IMR-90 (cell line): ENCODE measurements around the gene KCNK10. TPM values are rescaled to one million over a fixed set of nuclear protein-coding genes. Genes with fewer than 3 reads are reported as not detected.

Experiments used
- ATAC-seq: fragments of 200-7000 bp; cut with Tn5 transposase; 2 replicates; pipeline ENCODE4 v1.9.1; 2020; ENCODE audit warnings: low read depth, mild to moderate bottlenecking, moderate library complexity
- BruUV-seq: library from RNA; stranded (reverse); fragments of 400-500 nt; replicated peaks from 2 replicates; lab custom pipeline; 2021; lab: Mats Ljungman, UMichigan
- CTCF ChIA-PET: fragments of 300-600 bp; formaldehyde crosslinking; extraction: SDS; loops from one replicate; lab custom pipeline; 2021; ENCODE audit warnings: antibody characterized with exemption; lab: Yijun Ruan, JAX
- POLR2A ChIA-PET: fragments of 300-600 bp; sonication (Branson Sonifier 250); formaldehyde crosslinking; loops from one replicate; lab custom pipeline; 2022; ENCODE audit warnings: antibody characterized with exemption; ENCODE audit not compliant: unreplicated experiment; lab: Charles Lee
- DNase-seq: peaks from one replicate; pipeline ENCODE4 v3.0.0; 2013
- H2AFZ ChIP-seq: replicated peaks from 2 replicates; pipeline ENCODE3; 2013; ENCODE audit warnings: low read length, mild to moderate bottlenecking; ENCODE audit not compliant: poor library complexity
- H2AK5ac ChIP-seq: 2 replicates; pipeline ENCODE4 v1.6.1; 2013; ENCODE audit warnings: low read depth, low read length, inconsistent platforms
- H2AK9ac ChIP-seq: replicated peaks from 2 replicates; pipeline ENCODE3; 2013; ENCODE audit warnings: mild to moderate bottlenecking, low read depth, low read length, moderate library complexity; ENCODE audit not compliant: poor library complexity
- H2BK120ac ChIP-seq: 2 replicates; pipeline ENCODE4 v1.6.1; 2013; ENCODE audit warnings: low read depth, low read length, inconsistent platforms
- H2BK15ac ChIP-seq: 3 replicates; pipeline ENCODE4 v1.6.1; 2013; ENCODE audit warnings: low read depth, low read length, inconsistent platforms
- H2BK20ac ChIP-seq: 2 replicates; pipeline ENCODE4 v1.6.1; 2013; ENCODE audit warnings: low read depth, mild to moderate bottlenecking, inconsistent platforms, low read length, moderate library complexity
- H2BK5ac ChIP-seq: 2 replicates; pipeline ENCODE4 v1.6.1; 2013; ENCODE audit warnings: mild to moderate bottlenecking, low read depth, low read length, inconsistent platforms; ENCODE audit not compliant: poor library complexity, severe bottlenecking
- H3K14ac ChIP-seq: replicated peaks from 2 replicates; pipeline ENCODE4 v1.6.1; 2013; ENCODE audit warnings: low read depth, low read length, inconsistent platforms
- H3K18ac ChIP-seq: 2 replicates; pipeline ENCODE4 v1.6.1; 2013; ENCODE audit warnings: low read depth, low read length, control low read depth
- H3K23ac ChIP-seq: 2 replicates; pipeline ENCODE4 v1.6.1; 2013; ENCODE audit warnings: low read depth, low read length, inconsistent platforms
- H3K27ac ChIP-seq: 2 replicates; pipeline ENCODE4 v1.5.1; 2013; ENCODE audit warnings: mild to moderate bottlenecking, control low read depth, low read length; ENCODE audit not compliant: insufficient read depth
- H3K27me3 ChIP-seq: 2 replicates; pipeline ENCODE4 v1.6.1; 2013; ENCODE audit warnings: low read length; ENCODE audit not compliant: control insufficient read depth, insufficient read depth
- H3K36me3 ChIP-seq: 2 replicates; pipeline ENCODE4 v1.6.1; 2013; ENCODE audit warnings: low read length, mixed read lengths; ENCODE audit not compliant: control insufficient read depth, insufficient read depth
- H3K4ac ChIP-seq: 2 replicates; pipeline ENCODE4 v1.6.1; 2013; ENCODE audit warnings: low read depth, low read length, inconsistent platforms
- H3K4me1 ChIP-seq: 2 replicates; pipeline ENCODE4 v1.6.1; 2013; ENCODE audit warnings: low read length, mixed read lengths; ENCODE audit not compliant: control insufficient read depth, insufficient read depth
- H3K4me2 ChIP-seq: 2 replicates; pipeline ENCODE4 v1.6.1; 2013; ENCODE audit warnings: low read depth, mild to moderate bottlenecking, control low read depth, low read length, moderate library complexity
- H3K4me3 ChIP-seq: 2 replicates; pipeline ENCODE4 v1.5.1; 2013; ENCODE audit warnings: low read depth, mild to moderate bottlenecking, control low read depth, low read length, moderate library complexity; ENCODE audit not compliant: insufficient read depth
- H3K56ac ChIP-seq: 2 replicates; pipeline ENCODE4 v1.6.1; 2013; ENCODE audit warnings: low read length, inconsistent platforms; ENCODE audit not compliant: insufficient read depth; ENCODE audit errors: extremely low read depth
- H3K79me1 ChIP-seq, 2 experiments: 2 replicates each; pipeline ENCODE4 v1.6.1; 2013; ENCODE audit warnings: low read length in 2 of 2, inconsistent platforms in 1 of 2, low read depth in 1 of 2
- H3K9ac ChIP-seq: 2 replicates; pipeline ENCODE4 v1.6.1; 2013; ENCODE audit warnings: low read depth, low read length, control low read depth
- H3K9me1 ChIP-seq: 2 replicates; pipeline ENCODE4 v1.6.1; 2013; ENCODE audit warnings: low read length, inconsistent platforms; ENCODE audit not compliant: insufficient read depth
- H3K9me3 ChIP-seq: 2 replicates; pipeline ENCODE4 v1.6.1; 2013; ENCODE audit warnings: low read length; ENCODE audit not compliant: control insufficient read depth, insufficient read depth
- H4K20me1 ChIP-seq: 2 replicates; pipeline ENCODE4 v1.6.1; 2013; ENCODE audit warnings: low read length, inconsistent platforms; ENCODE audit not compliant: insufficient read depth
- H4K5ac ChIP-seq: 2 replicates; pipeline ENCODE4 v1.6.1; 2013; ENCODE audit warnings: mild to moderate bottlenecking, low read depth, low read length, control low read depth
- H4K8ac ChIP-seq, 2 experiments: 2 replicates each; pipeline ENCODE4 v1.6.1; 2013; ENCODE audit warnings: low read depth in 2 of 2, low read length in 2 of 2, control low read depth in 1 of 2, inconsistent platforms in 1 of 2
- H4K91ac ChIP-seq: 2 replicates; pipeline ENCODE4 v1.6.1; 2013; ENCODE audit warnings: low read depth, low read length, inconsistent platforms; ENCODE audit not compliant: insufficient read depth
- BHLHE40 ChIP-seq: fragments of 150-350 bp; IDR thresholded peaks from 2 replicates; pipeline ENCODE4 v1.6.1; 2016; ENCODE audit warnings: mild to moderate bottlenecking, low read depth, low read length
- CEBPB ChIP-seq: IDR thresholded peaks from 2 replicates; pipeline ENCODE4 v1.6.1; 2012; ENCODE audit warnings: low read depth, low read length, improper control_type of control experiment
- ELK1 ChIP-seq: fragments of 150-350 bp; IDR thresholded peaks from 2 replicates; pipeline ENCODE4 v1.6.1; 2016; ENCODE audit warnings: low read depth, mild to moderate bottlenecking, low read length, moderate library complexity, borderline replicate concordance
- FOS ChIP-seq: fragments of 150-350 bp; IDR thresholded peaks from 2 replicates; pipeline ENCODE4 v1.6.1; 2016; ENCODE audit warnings: low read depth, low read length
- MAFK ChIP-seq: IDR thresholded peaks from 2 replicates; pipeline ENCODE4 v1.6.1; 2012; ENCODE audit warnings: low read depth, low read length, improper control_type of control experiment
- MXI1 ChIP-seq: IDR thresholded peaks from 2 replicates; pipeline ENCODE4 v1.6.1; 2012; ENCODE audit warnings: low read depth, mild to moderate bottlenecking, low read length, moderate library complexity, borderline replicate concordance
- POLR2A ChIP-seq: IDR thresholded peaks from 2 replicates; pipeline ENCODE4 v1.6.1; 2012; ENCODE audit warnings: mild to moderate bottlenecking, low read depth, low read length
- WGBS, 2 experiments: methylation state at CpG; one replicate each; pipeline versions ENCODE4 v1.1.5 to v1.1.7; 2013; ENCODE audit warnings: missing lambda C conversion rate in 2 of 2; ENCODE audit not compliant: insufficient read length in 1 of 2; ENCODE audit errors: extremely low coverage in 2 of 2; 5-methylcytosine and 5-hydroxymethylcytosine counted together
- dilution Hi-C: fragments of 300-500 bp; cut with HindIII; formaldehyde crosslinking; loops from one replicate; pipeline ENCODE4 v1.14.3; 2018; ENCODE audit warnings: low sequenced_read_pairs; ENCODE audit not compliant: unreplicated experiment
- in situ Hi-C: fragments of 300-500 bp; cut with MboI; formaldehyde crosslinking; loops from 3 replicates; pipeline ENCODE4 v1.14.3; 2019; ENCODE audit warnings: low sequenced_read_pairs, inconsistent platforms, mixed read lengths
- intact Hi-C: fragments of 100-400 bp; cut with micrococcal nuclease; formaldehyde crosslinking; loops from 2 replicates; pipeline ENCODE4 v1.10.0; 2022
- polyA plus RNA-seq, 3 experiments: library from polyadenylated mRNA; depleted of rRNA; stranded (reverse); fragments of >200 nt; gene quantifications; 2 replicates each; pipeline ENCODE4 v1.2.3, GENCODE V29; 2012; ENCODE audit warnings: low replicate concordance in 1 of 3
- total RNA-seq: library from RNA; depleted of rRNA; stranded (reverse); fragments of >200 nt; gene quantifications from 2 replicates; pipeline ENCODE4 v1.2.3, GENCODE V29; 2012

KCNK10 gene
- total and polyA plus RNA-seq, 2 of the 4 experiments (the other 2 are of a cell fraction), result not detected

GRCh38 chr14:88168025-88168424 is 155.0 kb downstream of the KCNK10 start:
- Histone ChIP-seq H3K4me3 (no peak overlapping the region), H3K27ac (no peak overlapping the region), H4K8ac (no peak overlapping the region), H3K18ac (no peak overlapping the region), H3K4me2 (no peak overlapping the region), H3K23ac (no peak overlapping the region), H2BK15ac (no peak overlapping the region), H3K9me1 (no peaks in the 10 kb centered on the region), H3K14ac (no peak overlapping the region), H3K4ac (no peak overlapping the region), H2AK5ac (no peak overlapping the region), H4K91ac (no peak overlapping the region), H3K27me3 (no peaks in the 10 kb centered on the region), H3K56ac (no peak overlapping the region), H3K9ac (no peak overlapping the region), H2BK5ac (no peak overlapping the region), H3K9me3 (no peaks in the 10 kb centered on the region), H3K36me3 (no peaks in the 10 kb centered on the region), H4K5ac (no peak overlapping the region), H2AFZ (no peak overlapping the region), H4K20me1 (no peaks in the 10 kb centered on the region), H2BK20ac (no peak overlapping the region), H3K79me1 (no peaks in the 10 kb centered on the region), H2BK120ac (no peak overlapping the region), H2AK9ac (no peak overlapping the region), H3K4me1 (no peaks in the 10 kb centered on the region)
- BruUV-seq, result no TSS peak
- no CpG with 5 or more reads among the region's 7 CpGs for WGBS, 2 experiments
- dilution Hi-C loops (no loop called here), intact Hi-C loops (loop anchor here (1.0 kb wide), 1 partner anchor 223 kb away; no protein-coding TSS in a partner anchor), in situ Hi-C loops (no loop called here)
- ChIA-PET CTCF (interaction anchor here (1.0 to 1.6 kb wide), 5 partner anchors 11 to 222 kb away, joined by 3 to 18 read pairs (median 4); no protein-coding TSS in a partner anchor), POLR2A (no interaction called here)
- TF ChIP-seq MXI1, result no peak
- no peak for TF ChIP-seq CEBPB
- TF ChIP-seq POLR2A, result no peak
- TF ChIP-seq MAFK, result no peak
- TF ChIP-seq BHLHE40, result no peak
- no peak for TF ChIP-seq FOS
- TF ChIP-seq ELK1, result no peak
- no peak for ATAC-seq
- no peak for DNase-seq
